ENCODE measurements around the gene MCM3AP. TPM values are rescaled to one million over a fixed set of nuclear protein-coding genes. Genes with fewer than 3 reads are reported as not detected.

Gene MCM3AP
- total RNA-seq, 1 experiment from 2014 or later: 140 TPM

- DNase-seq (no peak), ATAC-seq (no peak)
- Histone ChIP-seq H2AFZ (ENCODE audit: low read length) (no peak overlapping the region), H3K4me2 (ENCODE audit: low read length) (no peak overlapping the region), H3K9me2 (replicated peaks; ENCODE audit: low read length) (no peaks in the 10 kb centered on the region), H3K27me3 (ENCODE audit: low read length) (no peaks in the 10 kb centered on the region), H3K36me3 (ENCODE audit: low read depth, low read length) (peaks cover 12% of the 10 kb centered on the region), H3K9ac (ENCODE audit: low read length) (no peak overlapping the region), H3K4me3 (ENCODE audit: low read length) (no peak overlapping the region), H3F3A (ENCODE audit: low read length, unreplicated experiment) (no peaks in the 10 kb centered on the region), H3K79me2 (ENCODE audit: low read length) (no peaks in the 10 kb centered on the region), H4K20me1 (ENCODE audit: low read length) (no peaks in the 10 kb centered on the region), H3K27ac (ENCODE audit: low read length) (no peak overlapping the region), H3K4me1 (ENCODE audit: insufficient read depth, low read length) (peaks cover 10% of the 10 kb centered on the region), H3K9me3 (ENCODE audit: low read length) (no peaks in the 10 kb centered on the region)
- TF ChIP-seq EZH2phosphoT487 (IDR thresholded peaks at IDR 0.05; ENCODE audit: borderline replicate concordance, low read length) (no peak), EZH2 (IDR thresholded peaks at IDR 0.05; ENCODE audit: low read length, unreplicated experiment) (no peak)
- TF ChIP-seq, protein P1, sequence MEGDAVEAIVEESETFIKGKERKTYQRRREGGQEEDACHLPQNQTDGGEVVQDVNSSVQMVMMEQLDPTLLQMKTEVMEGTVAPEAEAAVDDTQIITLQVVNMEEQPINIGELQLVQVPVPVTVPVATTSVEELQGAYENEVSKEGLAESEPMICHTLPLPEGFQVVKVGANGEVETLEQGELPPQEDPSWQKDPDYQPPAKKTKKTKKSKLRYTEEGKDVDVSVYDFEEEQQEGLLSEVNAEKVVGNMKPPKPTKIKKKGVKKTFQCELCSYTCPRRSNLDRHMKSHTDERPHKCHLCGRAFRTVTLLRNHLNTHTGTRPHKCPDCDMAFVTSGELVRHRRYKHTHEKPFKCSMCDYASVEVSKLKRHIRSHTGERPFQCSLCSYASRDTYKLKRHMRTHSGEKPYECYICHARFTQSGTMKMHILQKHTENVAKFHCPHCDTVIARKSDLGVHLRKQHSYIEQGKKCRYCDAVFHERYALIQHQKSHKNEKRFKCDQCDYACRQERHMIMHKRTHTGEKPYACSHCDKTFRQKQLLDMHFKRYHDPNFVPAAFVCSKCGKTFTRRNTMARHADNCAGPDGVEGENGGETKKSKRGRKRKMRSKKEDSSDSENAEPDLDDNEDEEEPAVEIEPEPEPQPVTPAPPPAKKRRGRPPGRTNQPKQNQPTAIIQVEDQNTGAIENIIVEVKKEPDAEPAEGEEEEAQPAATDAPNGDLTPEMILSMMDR (conservative IDR thresholded peaks at IDR 0.05; ENCODE audit: low read depth, low read length): no peak
- BruUV-seq (replicated peaks): no TSS peak
- ChIA-PET POLR2A (ENCODE audit: unreplicated experiment) (no interaction called here), CTCF (no interaction called here)
- intact Hi-C loops (cut with micrococcal nuclease): no loop called here
These were observed 19.0 kb upstream of the MCM3AP start for GRCh38 chr21:46304437-46304836.

GRCh38 chr21:46301759-46302158 is 16.3 kb upstream of the MCM3AP start:
- Histone ChIP-seq H2AFZ (ENCODE audit: low read length) (no peak overlapping the region), H3K9me2 (replicated peaks; ENCODE audit: low read length) (no peaks in the 10 kb centered on the region), H3K27ac (ENCODE audit: low read length) (no peak overlapping the region), H3K27me3 (ENCODE audit: low read length) (no peaks in the 10 kb centered on the region), H3K36me3 (ENCODE audit: low read depth, low read length) (peaks cover 12% of the 10 kb centered on the region), H3K4me2 (ENCODE audit: low read length) (no peak overlapping the region), H3K9me3 (ENCODE audit: low read length) (no peaks in the 10 kb centered on the region), H4K20me1 (ENCODE audit: low read length) (no peaks in the 10 kb centered on the region), H3K9ac (ENCODE audit: low read length) (no peak overlapping the region), H3K79me2 (ENCODE audit: low read length) (no peaks in the 10 kb centered on the region), H3K4me1 (ENCODE audit: insufficient read depth, low read length) (no peaks in the 10 kb centered on the region), H3F3A (ENCODE audit: low read length, unreplicated experiment) (no peaks in the 10 kb centered on the region), H3K4me3 (ENCODE audit: low read length) (no peak overlapping the region)
- CTCF ChIA-PET: no interaction called here
- BruUV-seq (replicated peaks): no TSS peak
- DNase-seq: no peak
- intact Hi-C loops (cut with micrococcal nuclease): no loop called here
- POLR2A ChIA-PET (ENCODE audit: unreplicated experiment): no interaction called here
- ATAC-seq: no peak
- no peak for TF ChIP-seq EZH2 (IDR thresholded peaks at IDR 0.05; ENCODE audit: low read length, unreplicated experiment)
- TF ChIP-seq EZH2phosphoT487 (IDR thresholded peaks at IDR 0.05; ENCODE audit: borderline replicate concordance, low read length): no peak
- TF ChIP-seq, protein P1 (conservative IDR thresholded peaks at IDR 0.05; ENCODE audit: low read depth, low read length): no peak

GRCh38 chr21:46299167-46299566 is 13.8 kb upstream of the MCM3AP start:
- H3F3A ChIP-seq (ENCODE audit: low read length, unreplicated experiment): no peaks in the 10 kb centered on the region
- no peak overlapping the region for H2AFZ ChIP-seq (ENCODE audit: low read length)
- no peak overlapping the region for H3K9ac ChIP-seq (ENCODE audit: low read length)
- DNase-seq: no peak
- no peaks in the 10 kb centered on the region for H4K20me1 ChIP-seq (ENCODE audit: low read length)
- H3K27me3 ChIP-seq (ENCODE audit: low read length): no peaks in the 10 kb centered on the region
- no peak overlapping the region for H3K4me2 ChIP-seq (ENCODE audit: low read length)
- no peak for ATAC-seq
- no peaks in the 10 kb centered on the region for H3K4me1 ChIP-seq (ENCODE audit: insufficient read depth, low read length)
- H3K36me3 ChIP-seq (ENCODE audit: low read depth, low read length): peaks cover 8% of the 10 kb centered on the region; the same call in 1 of the 2 replicates
- no TSS peak for BruUV-seq (replicated peaks)
- no peaks in the 10 kb centered on the region for H3K9me3 ChIP-seq (ENCODE audit: low read length)
- intact Hi-C loops (cut with micrococcal nuclease): no loop called here
- H3K4me3 ChIP-seq (ENCODE audit: low read length): no peak overlapping the region
- no peak overlapping the region for H3K27ac ChIP-seq (ENCODE audit: low read length)
- ChIA-PET POLR2A (ENCODE audit: unreplicated experiment) (no interaction called here), CTCF (no interaction called here)
- no peak for TF ChIP-seq EZH2 (IDR thresholded peaks at IDR 0.05; ENCODE audit: low read length, unreplicated experiment)
- no peak for TF ChIP-seq EZH2phosphoT487 (IDR thresholded peaks at IDR 0.05; ENCODE audit: borderline replicate concordance, low read length)
- TF ChIP-seq, protein P1 (conservative IDR thresholded peaks at IDR 0.05; ENCODE audit: low read depth, low read length): no peak
- no peaks in the 10 kb centered on the region for H3K9me2 ChIP-seq (replicated peaks; ENCODE audit: low read length)
- no peaks in the 10 kb centered on the region for H3K79me2 ChIP-seq (ENCODE audit: low read length)
